GM23248 (cell line): ENCODE measurements around the gene AIDA. TPM values are rescaled to one million over a fixed set of nuclear protein-coding genes. Genes with fewer than 3 reads are reported as not detected.
"Not testable (repeated sequence)": the region's sequence is repeated elsewhere in the genome, so short reads cannot be mapped to it uniquely, and the experiment has no call there.

Experiments used
- DNase-seq: peaks from one replicate; pipeline ENCODE4 v3.0.0-alpha.2; 2015
- H2AFZ ChIP-seq: fragments of 200-600 bp; sonication (generic); 2 replicates; pipeline ENCODE4 v1.6.1; 2016; ENCODE audit warnings: antibody characterized with exemption
- H3F3A ChIP-seq: fragments of 200-600 bp; sonication (generic); 2 replicates; pipeline ENCODE4 v1.6.1; 2016; ENCODE audit warnings: mild to moderate bottlenecking, antibody characterized with exemption, mixed run types; ENCODE audit not compliant: insufficient read depth
- H3K27ac ChIP-seq: fragments of 200-600 bp; sonication (generic); 2 replicates; pipeline ENCODE4 v1.5.1; 2016; ENCODE audit warnings: mild to moderate bottlenecking
- H3K27me3 ChIP-seq: fragments of 200-600 bp; sonication (generic); replicated peaks from 2 replicates; pipeline ENCODE4 v1.6.1; 2016; ENCODE audit warnings: mild to moderate bottlenecking; ENCODE audit not compliant: insufficient read depth
- H3K36me3 ChIP-seq: fragments of 200-600 bp; sonication (generic); 2 replicates; pipeline ENCODE4 v1.6.1; 2016; ENCODE audit warnings: low read depth, mild to moderate bottlenecking
- H3K4me1 ChIP-seq: fragments of 200-600 bp; sonication (generic); 2 replicates; pipeline ENCODE4 v1.6.1; 2016; ENCODE audit warnings: mild to moderate bottlenecking; ENCODE audit not compliant: insufficient read depth
- H3K4me2 ChIP-seq: fragments of 200-600 bp; sonication (generic); one replicate; pipeline ENCODE4 v1.6.1; 2016; ENCODE audit warnings: mild to moderate bottlenecking; ENCODE audit not compliant: unreplicated experiment
- H3K4me3 ChIP-seq: fragments of 200-600 bp; sonication (generic); 2 replicates; pipeline ENCODE4 v1.5.1; 2016; ENCODE audit warnings: mild to moderate bottlenecking
- H3K79me2 ChIP-seq: fragments of 200-600 bp; sonication (generic); 2 replicates; pipeline ENCODE4 v1.6.1; 2016; ENCODE audit warnings: mild to moderate bottlenecking; ENCODE audit not compliant: insufficient read depth
- H3K9ac ChIP-seq: fragments of 200-600 bp; sonication (generic); 2 replicates; pipeline ENCODE4 v1.6.1; 2016; ENCODE audit warnings: mild to moderate bottlenecking
- H3K9me2 ChIP-seq: fragments of 200-600 bp; sonication (generic); 2 replicates; pipeline ENCODE4 v1.6.1; 2016; ENCODE audit warnings: mixed run types, mild to moderate bottlenecking, moderate library complexity; ENCODE audit not compliant: insufficient read depth
- H3K9me3 ChIP-seq: fragments of 200-600 bp; sonication (generic); one replicate; pipeline ENCODE4 v1.6.1; 2017; ENCODE audit warnings: low read depth
- H4K20me1 ChIP-seq: fragments of 200-600 bp; sonication (generic); 2 replicates; pipeline ENCODE4 v1.6.0; 2016; ENCODE audit not compliant: insufficient read depth
- EZH2 ChIP-seq: fragments of 200-600 bp; sonication (generic); IDR thresholded peaks from 2 replicates; pipeline ENCODE4 v1.6.1; 2018; ENCODE audit warnings: antibody characterized with exemption, mild to moderate bottlenecking; ENCODE audit not compliant: insufficient read depth, poor library complexity, severe bottlenecking
- EZH2phosphoT487 ChIP-seq: fragments of 200-600 bp; sonication (generic); IDR thresholded peaks from 2 replicates; pipeline ENCODE4 v1.6.1; 2018; ENCODE audit warnings: antibody characterized with exemption, moderate library complexity, mild to moderate bottlenecking, low read depth; ENCODE audit not compliant: insufficient read depth
- WGBS, 2 experiments: methylation state at CpG; one replicate each; pipeline ENCODE4 v1.1.6; 2015 to 2017; ENCODE audit warnings: low lambda C conversion rate in 2 of 2, low coverage in 1 of 2; ENCODE audit errors: missing lambda C conversion rate in 2 of 2; 5-methylcytosine and 5-hydroxymethylcytosine counted together
- in situ Hi-C: fragments of 300-500 bp; cut with MboI; formaldehyde crosslinking; loops from 2 replicates; pipeline ENCODE4 v1.15.0; 2020
- polyA plus RNA-seq: library from polyadenylated mRNA; unstranded; fragments of >200 nt; fragmentation: Nextera tagmentation; extraction: Ambion mirVana; gene quantifications from 2 replicates; pipeline ENCODE4 v1.2.1, GENCODE V29; 2016
- total RNA-seq: library from RNA; depleted of rRNA; stranded (reverse); fragments of >200 nt; shearing (Covaris generic); gene quantifications from 2 replicates; pipeline ENCODE4 v1.2.3, GENCODE V29; 2014

AIDA gene
- total and polyA plus RNA-seq, 2 experiments from 2014 or later: 63.6 to 66.4 TPM

DNA sequence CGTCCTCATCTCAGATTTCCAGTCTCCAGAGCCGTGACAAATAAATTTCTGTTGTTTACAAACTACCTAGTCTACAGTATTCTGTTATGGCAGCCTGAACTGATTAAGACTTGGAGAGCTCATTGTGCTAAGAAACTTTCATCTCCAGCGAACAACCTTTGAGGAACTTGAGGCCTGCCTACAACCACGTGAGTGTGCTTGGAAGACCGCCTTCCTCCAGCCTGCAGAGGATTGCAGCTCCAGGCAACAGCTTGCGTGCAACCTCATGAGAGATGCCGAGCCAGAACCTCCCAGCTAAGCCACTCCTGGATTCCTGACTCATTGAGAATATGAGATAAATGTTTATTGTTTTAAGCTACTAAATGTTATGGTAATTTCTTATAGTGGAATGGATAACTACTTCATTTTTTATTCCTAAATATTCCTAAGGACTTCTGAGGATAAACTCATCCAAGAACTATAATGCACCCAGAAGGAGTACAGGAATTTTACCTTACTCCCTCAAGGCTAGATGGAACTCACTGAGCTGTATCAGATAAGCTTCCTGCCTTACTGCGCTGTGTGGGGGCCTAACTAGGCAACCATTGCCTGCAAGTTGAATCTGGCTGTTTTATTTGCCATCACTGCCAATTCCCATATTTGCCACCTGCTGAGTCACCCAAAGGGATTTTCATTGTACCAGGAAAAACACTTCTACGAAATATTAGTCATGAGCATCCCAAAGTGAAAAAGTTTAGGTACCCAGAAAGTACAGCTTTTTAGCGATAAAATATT is 42.3 kb upstream of the AIDA start:
- Histone ChIP-seq H3K36me3 (no peaks in the 10 kb centered on the region), H3K4me1 (peaks cover 8% of the 10 kb centered on the region), H3K9ac (peak overlapping the region; percentile 60), H3K79me2 (no peaks in the 10 kb centered on the region), H2AFZ (peak overlapping the region; percentile 69), H3K4me3 (peak overlapping the region; percentile 40), H3K4me2 (peak overlapping the region; percentile 63), H3K27me3 (no peaks in the 10 kb centered on the region), H4K20me1 (no peaks in the 10 kb centered on the region), H3K9me2 (no peaks in the 10 kb centered on the region), H3K9me3 (no peaks in the 10 kb centered on the region), H3F3A (peaks cover 21% of the 10 kb centered on the region), H3K27ac (peak overlapping the region; percentile 89)
- TF ChIP-seq EZH2phosphoT487 (no peak), EZH2 (no peak)
- 22 to 23% methylated on average over 10 of the region's 10 CpGs for WGBS, 2 experiments
- peak; percentile 99 for DNase-seq
- in situ Hi-C loops: no loop called here

GRCh38 chr1:222751255-222751654 is 39.0 kb upstream of the AIDA start:
- H3K27ac ChIP-seq: no peak overlapping the region
- H4K20me1 ChIP-seq: no peaks in the 10 kb centered on the region
- no peak for TF ChIP-seq EZH2phosphoT487
- no peak for TF ChIP-seq EZH2
- H3K4me2 ChIP-seq: no peak overlapping the region
- peaks cover 21% of the 10 kb centered on the region for H3F3A ChIP-seq
- H3K9ac ChIP-seq: no peak overlapping the region
- H3K4me3 ChIP-seq: no peak overlapping the region
- H3K9me3 ChIP-seq: no peaks in the 10 kb centered on the region
- H3K36me3 ChIP-seq: no peaks in the 10 kb centered on the region
- WGBS, 2 experiments: 50 to 60% methylated on average over 3 of the region's 3 CpGs
- no peaks in the 10 kb centered on the region for H3K27me3 ChIP-seq
- no peaks in the 10 kb centered on the region for H3K9me2 ChIP-seq
- H3K79me2 ChIP-seq: no peaks in the 10 kb centered on the region
- no peak overlapping the region for H2AFZ ChIP-seq
- peaks cover 8% of the 10 kb centered on the region for H3K4me1 ChIP-seq
- in situ Hi-C loops: no loop called here
- DNase-seq: no peak

GRCh38 chr1:222750651-222751050 is 38.4 kb upstream of the AIDA start:
- no peaks in the 10 kb centered on the region for H4K20me1 ChIP-seq
- no peaks in the 10 kb centered on the region for H3K9me2 ChIP-seq
- H3K4me3 ChIP-seq: no peak overlapping the region
- H3K4me2 ChIP-seq: no peak overlapping the region
- H3K27ac ChIP-seq: no peak overlapping the region
- H3K36me3 ChIP-seq: no peaks in the 10 kb centered on the region
- H3K4me1 ChIP-seq: peaks cover 8% of the 10 kb centered on the region
- in situ Hi-C loops: no loop called here
- no peaks in the 10 kb centered on the region for H3K79me2 ChIP-seq
- peaks cover 19% of the 10 kb centered on the region for H3F3A ChIP-seq
- no peaks in the 10 kb centered on the region for H3K27me3 ChIP-seq
- TF ChIP-seq EZH2phosphoT487: no peak
- TF ChIP-seq EZH2: no peak
- no peak for DNase-seq
- WGBS, 2 experiments: 81 to 93% methylated on average over 1 of the region's 1 CpG
- no peak overlapping the region for H3K9ac ChIP-seq
- H2AFZ ChIP-seq: no peak overlapping the region
- H3K9me3 ChIP-seq: no peaks in the 10 kb centered on the region

DNA sequence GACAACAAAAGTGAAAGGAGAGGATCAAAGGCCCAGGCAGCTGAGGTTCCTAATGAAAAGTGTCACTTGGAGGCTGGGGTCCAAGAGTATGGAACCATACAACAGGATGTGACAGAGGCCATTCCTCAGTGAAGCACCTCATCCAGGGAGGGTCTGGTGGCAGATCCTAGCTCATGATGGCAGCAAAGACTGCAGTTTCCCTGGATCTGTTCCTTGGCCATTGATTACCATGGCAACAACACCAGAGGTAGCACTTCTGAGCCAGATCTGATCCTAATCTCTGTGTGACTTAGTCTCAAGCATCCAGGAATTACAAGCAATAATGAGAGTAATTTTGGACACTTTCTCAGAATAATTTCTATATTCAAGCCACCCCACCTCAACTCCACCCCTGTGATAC is 37.6 kb upstream of the AIDA start:
- Histone ChIP-seq H3K4me2 (no peak overlapping the region), H3K9me2 (no peaks in the 10 kb centered on the region), H3K79me2 (no peaks in the 10 kb centered on the region), H3K4me3 (no peak overlapping the region), H3K27ac (no peak overlapping the region), H3F3A (peaks cover 12% of the 10 kb centered on the region), H3K9ac (no peak overlapping the region), H3K36me3 (no peaks in the 10 kb centered on the region), H3K9me3 (no peaks in the 10 kb centered on the region), H3K4me1 (peaks cover 4% of the 10 kb centered on the region), H3K27me3 (no peaks in the 10 kb centered on the region), H2AFZ (no peak overlapping the region), H4K20me1 (no peaks in the 10 kb centered on the region)
- in situ Hi-C loops: no loop called here
- no peak for TF ChIP-seq EZH2phosphoT487
- no peak for TF ChIP-seq EZH2
- no peak for DNase-seq

DNA sequence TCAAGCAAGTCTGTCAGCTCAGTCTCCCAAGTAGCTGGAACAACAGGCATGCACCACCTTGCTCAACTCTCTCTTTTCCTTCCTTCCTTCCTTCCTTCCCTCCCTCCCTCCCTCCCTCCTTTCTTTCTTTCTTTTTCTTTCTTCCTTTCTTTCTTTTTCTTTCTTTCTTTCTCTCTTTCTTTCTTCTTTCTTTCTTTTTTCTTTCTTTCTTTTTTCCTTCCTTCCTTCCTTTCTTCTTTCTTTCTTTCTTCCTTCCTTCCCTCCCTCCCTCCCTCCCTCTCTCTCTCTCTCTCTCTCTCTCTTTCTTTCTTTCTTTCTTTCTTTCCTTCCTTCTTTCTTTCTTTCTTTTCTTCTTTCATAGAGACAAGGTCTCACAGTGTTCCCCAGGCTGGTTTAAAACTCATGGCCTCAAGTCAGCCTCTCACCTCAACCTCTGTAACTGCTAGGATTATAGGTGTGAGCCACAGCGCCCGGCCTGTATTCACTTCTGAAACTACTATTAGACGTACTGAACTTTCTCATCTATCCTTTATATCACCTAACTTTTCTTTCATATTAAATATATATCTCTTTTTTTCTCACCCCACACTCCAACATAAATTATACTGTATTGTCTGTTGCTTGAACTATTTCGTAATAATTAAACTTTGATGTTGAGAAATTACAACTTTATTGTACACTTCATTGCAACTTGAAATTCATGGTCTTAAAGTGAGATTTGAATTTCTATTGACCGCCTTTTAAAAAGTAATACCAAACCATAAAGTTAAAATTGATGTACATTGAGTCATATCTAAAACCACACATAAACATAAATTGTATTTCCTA is 29.6 kb upstream of the AIDA start:
- H3K27me3 ChIP-seq, H3K4me3 ChIP-seq, H3K79me2 ChIP-seq, H2AFZ ChIP-seq, H3K36me3 ChIP-seq, H3K9me3 ChIP-seq, DNase-seq, H3K9me2 ChIP-seq, H4K20me1 ChIP-seq, H3K27ac ChIP-seq, in situ Hi-C loops, H3F3A ChIP-seq, H3K4me2 ChIP-seq, H3K4me1 ChIP-seq, H3K9ac ChIP-seq: not testable (repeated sequence)
- WGBS, 2 experiments: 93 to 96% methylated on average over 5 of the region's 5 CpGs
